CMK (cell line): ENCODE results near the gene NPHS2.

Experiments used
- DNase-seq: peaks from one replicate; pipeline ENCODE4 v3.0.0-alpha.2; 2010; ENCODE audit warnings: low read depth

Gene NPHS2

GRCh38 chr1:179575497-179576314 is at the start of gene NPHS2:
TSS of gene NPHS2 (minus strand) at chr1:179575948. CDS start at chr1:179575864, 84 bp downstream.
- DNase-seq: no peak

GRCh38 chr1:179612361-179612760 is 36.6 kb upstream of the NPHS2 start:
- DNase-seq: no peak

DNA sequence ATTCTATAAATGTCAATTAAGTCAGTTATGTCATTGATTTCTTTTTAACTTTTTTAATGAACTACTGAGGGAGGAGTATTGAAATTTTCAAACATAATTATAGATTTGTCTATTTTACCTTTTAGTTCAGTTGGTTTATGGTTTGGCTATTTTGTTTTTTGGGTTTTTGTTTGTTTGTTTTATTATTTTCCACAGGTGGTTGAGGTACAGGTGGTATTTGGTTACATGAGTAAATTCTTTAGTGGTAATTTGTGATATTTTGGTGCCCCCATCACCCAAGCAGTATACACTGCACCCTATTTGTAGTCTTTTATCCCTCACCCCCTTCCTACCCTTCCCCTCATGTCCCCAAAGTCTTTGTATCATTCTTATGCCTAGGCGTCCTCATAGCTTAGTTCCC is 25.3 kb upstream of the NPHS2 start:
- no peak for DNase-seq

GRCh38 chr1:179599623-179600249 is 24.0 kb upstream of the NPHS2 start:
- DNase-seq: peak; percentile 4

DNA sequence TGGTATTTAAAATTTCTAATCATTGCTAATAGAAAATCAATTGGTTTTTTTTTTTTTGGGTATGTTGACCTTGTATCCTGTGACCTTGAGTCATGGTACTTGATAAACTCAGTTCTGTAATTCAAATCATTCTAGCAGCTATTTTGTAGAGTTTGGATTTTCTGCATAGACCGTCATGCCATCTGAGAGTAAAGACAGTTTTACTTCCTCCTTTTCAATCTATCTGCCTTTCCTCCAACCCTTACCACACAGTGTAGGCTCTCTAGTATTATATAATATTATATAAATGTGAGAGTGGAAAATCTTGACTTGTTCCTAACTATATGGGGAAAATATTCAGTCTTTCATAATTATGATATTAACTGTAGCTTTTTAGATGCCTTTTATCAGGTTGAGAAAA is 22.9 kb upstream of the NPHS2 start:
- DNase-seq: no peak

DNA sequence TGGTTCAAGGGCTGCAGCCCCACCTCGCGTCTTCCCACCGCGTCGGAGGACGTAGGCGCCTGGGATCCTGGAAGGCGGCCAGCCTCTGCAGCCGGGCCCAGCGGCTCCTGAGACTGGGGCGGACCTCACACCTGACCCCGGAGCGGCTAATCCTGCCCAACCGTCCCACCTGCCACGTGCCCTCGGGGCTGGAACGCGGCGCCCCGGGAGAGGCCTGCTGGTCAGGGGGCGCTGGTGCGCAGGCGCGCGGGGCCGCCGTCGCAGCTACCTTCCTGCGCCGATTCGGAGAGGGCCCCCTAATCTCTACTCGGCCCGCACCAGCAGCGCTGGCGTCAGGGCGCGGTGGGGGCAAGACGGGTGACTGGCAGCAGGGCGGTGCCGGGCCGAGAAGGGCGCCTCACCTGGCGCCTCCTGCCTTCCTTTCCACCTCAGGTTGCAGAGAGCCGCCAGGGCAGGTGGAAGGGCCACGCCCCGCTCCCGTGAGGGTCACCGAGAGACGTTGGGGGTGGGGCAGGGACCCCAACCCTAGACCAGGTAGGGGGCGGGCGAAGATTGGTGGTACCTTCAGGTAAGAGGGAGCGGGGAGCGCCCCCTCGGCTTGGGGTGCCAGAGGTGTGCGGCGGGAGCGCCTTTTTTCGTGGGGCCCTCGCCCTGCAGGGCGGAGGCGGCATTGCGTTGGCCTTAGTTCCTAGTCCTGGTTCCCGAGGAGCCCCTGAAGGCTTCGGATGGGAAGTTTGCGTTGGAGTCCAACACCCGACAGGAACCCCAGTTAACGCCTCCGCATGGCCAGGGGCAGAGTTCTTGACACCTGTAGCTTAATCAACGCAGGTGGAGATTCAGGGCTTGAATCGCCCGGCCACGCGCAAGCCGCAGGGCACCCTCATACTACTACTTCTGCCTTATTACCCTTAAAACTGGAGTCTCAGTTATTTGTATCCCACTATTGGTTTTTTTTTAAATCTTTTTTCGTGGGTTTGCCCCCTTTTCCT is 16.1 kb upstream of the NPHS2 start, which contains the start of gene TDRD5:
Gene TDRD5, plus strand, starts transcription at position 241 of the 989 bp plus-strand sequence. CDS start 784 bp downstream, outside the sequence.
- DNase-seq: no peak

- DNase-seq: no peak
Observed at GRCh38 chr1:179591253-179591591, 15.5 kb upstream of the NPHS2 start.

DNA sequence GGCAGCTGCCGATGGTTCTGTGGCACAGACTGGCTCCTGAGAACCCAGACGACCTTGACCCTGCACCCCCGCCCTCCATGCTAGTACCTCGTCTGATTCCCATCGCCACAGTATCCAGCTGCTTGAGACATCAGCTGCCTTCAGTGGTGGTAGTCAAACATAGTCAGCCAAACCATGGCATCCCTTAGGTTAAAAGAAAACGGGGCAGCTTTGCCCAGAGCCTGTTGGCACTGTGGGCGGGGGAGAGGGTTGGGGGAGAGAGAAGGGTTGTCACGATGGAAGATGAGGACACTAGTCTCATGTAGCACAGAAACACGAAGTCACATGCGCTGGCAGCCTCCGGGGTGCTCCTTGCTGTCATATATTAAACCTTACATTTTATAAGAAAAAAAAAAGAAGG is 14.9 kb upstream of the NPHS2 start:
- no peak for DNase-seq

GRCh38 chr1:179589509-179589908 is 13.8 kb upstream of the NPHS2 start:
- DNase-seq: no peak

DNA sequence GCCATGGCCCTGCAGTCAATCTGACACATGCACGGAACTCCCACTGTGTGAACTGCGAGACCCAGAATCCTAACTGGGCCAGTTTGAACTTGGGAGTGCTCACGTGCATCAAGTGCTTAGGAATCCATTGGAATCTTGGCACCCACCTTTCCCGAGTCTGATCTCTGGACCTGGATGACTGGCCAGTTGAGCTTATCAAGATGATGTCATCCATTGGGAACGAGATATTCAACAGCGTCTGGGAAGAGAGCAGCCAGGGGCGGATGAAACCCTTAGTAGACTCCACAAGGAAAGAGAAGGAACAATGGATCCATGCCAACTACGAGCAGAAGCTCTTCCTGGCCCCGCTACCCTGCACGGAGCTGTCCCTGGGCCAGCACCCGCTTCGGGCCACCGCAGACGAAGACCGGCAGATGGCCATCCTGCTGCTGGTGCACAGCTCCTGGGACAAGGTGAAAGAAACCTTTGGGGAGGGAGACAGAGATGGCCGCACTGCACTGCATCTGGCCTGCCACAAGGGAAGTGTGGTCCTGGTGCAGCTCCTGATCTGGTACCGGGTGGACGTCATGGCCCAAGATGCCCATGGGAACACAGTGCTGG is 12.8 kb upstream of the NPHS2 start:
- DNase-seq: no peak

- no peak for DNase-seq
Observed at GRCh38 chr1:179587336-179587735, 11.6 kb upstream of the NPHS2 start.

- DNase-seq: no peak
Observed at GRCh38 chr1:179586107-179586823, 10.5 kb upstream of the NPHS2 start.

- DNase-seq: no peak
Observed at GRCh38 chr1:179583771-179584320, 8.1 kb upstream of the NPHS2 start.

DNA sequence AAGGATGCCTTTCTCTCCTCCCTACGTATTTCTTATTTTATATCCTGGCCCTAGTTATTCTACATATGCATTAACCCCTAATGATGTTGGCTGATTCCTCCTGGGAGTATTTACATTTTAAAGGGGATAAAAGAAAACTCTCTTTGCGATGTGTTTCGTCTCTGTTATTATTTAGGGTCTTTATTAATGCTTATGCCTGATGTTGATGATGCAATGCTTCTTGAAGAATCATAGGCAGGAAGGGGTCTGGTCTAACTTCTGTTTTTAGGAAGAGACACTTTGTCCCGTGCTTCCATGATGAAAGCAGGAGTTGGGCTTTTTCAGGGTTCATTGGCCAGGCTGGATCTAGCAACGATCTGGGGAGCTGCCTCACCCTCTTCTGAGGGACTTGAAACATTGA is 761 bp upstream of the NPHS2 start:
- no peak for DNase-seq

DNA sequence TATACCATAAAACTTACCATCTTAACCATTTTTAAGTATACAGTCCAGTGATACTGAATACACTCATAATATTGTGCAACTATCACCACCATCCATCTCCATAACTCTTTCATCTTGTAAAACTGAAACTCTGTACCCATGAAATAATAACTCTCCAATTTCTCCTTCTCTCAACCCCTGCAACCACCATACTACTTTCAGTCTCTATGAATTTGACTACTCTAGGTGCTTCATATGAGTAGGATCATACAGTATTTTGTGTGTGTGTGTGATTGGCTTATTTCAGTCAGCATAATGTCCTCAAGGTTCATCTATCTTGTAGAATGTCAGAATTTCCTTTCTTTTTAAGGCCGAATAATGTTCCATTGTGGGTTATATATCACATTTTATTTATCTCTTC is 17.7 kb downstream of the NPHS2 start:
- no peak for DNase-seq

- DNase-seq: no peak
Observed at GRCh38 chr1:179554427-179554826, 21.3 kb downstream of the NPHS2 start.

DNA sequence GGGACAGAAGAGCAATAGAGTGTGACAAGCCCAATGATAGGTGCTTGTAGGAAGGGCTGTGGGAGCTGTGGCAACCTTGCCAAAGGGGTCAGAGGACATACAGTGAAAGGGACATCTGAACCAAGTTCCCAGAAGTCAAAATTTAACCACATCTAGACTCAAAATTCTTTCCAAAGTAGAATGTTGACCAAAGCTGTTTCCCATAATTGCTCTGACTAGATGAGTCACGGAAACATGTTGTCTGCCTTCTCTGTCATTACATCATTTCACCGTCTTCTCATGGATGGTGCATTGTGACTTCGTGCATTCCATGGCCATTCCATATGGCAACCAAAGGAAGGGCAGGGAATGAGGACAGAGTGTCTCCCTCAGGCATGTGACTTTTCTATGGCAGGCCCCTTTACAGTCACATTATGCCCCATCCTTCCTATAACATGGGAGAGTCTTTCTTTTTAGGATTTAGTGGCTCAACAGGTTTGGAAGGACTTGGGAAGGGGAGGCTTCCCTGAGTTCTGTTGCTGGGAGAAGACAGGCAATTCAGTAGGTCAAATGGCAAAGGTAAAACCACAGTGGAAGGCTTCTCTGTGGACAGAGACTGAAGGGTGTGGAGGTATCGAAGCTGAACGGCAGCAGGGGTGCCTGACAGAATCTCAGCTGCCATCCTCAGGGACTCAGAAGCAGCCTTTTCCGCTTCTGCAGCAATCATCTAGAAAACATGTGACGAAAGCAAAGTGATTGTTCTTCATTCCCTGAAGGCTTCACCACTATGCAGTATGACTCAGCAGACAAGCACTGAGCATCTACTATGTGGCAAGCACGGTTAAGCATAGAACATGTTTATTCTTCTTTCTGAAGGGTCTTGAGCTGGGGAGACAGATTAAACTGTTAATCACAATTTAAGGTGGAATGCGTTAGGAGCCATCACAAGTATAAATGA is 24.7 kb downstream of the NPHS2 start:
- no peak for DNase-seq

DNA sequence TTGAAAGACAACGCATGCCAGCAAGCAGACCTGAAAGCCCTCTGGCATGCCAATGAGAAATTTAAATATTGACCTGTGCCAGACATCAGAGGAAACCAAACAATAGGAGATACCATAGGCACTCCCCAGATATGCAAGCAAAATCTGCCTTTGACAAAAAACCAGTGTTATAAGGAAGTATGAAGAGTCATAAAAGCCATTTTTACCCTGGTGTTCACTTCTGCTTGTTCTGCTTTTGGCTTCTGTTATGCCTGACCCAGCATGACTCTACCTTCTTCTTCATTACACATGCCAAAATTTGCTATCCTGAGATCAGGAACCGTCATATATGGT is 26.4 kb downstream of the NPHS2 start:
- no peak for DNase-seq

DNA sequence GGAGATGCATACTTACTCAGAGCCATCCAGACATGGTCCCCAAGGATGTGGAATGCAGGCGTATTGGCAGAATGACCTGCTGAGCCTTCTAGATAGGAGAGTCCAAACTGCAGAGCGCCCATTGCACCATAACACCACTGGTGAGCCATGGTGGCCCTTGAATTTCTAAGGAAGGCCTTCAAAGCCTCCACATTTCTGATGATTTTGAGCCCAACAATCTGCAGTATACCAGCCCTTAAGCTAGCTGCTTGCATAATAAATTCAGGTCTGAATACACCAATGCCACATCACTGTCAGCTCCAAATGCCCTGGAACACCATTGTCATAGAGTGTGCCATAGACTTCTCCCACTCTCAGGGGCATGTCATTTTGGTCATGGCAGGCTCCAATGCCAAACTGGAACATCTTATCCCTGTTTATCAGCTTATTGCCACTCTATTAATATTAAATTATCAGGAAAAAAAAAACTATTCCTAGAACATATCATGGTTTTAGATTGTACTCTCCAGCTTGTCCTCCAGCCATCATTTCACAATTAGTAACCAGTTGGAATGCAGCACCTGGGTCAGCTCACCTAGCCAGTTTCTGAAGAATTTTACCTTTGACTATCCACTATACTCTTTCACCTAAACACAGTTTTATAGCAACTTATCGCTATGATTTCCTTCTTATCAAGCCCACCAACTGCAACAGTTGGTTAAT is 26.9 kb downstream of the NPHS2 start:
- DNase-seq: no peak
